ENCODE results near the gene RFC2. TPM values are rescaled to one million over a fixed set of nuclear protein-coding genes. Genes with fewer than 3 reads are reported as not detected.

The RFC2 gene
- total and polyA plus RNA-seq, 8 donors = 17.0 to 48.1 (median 37.7) TPM

DNA sequence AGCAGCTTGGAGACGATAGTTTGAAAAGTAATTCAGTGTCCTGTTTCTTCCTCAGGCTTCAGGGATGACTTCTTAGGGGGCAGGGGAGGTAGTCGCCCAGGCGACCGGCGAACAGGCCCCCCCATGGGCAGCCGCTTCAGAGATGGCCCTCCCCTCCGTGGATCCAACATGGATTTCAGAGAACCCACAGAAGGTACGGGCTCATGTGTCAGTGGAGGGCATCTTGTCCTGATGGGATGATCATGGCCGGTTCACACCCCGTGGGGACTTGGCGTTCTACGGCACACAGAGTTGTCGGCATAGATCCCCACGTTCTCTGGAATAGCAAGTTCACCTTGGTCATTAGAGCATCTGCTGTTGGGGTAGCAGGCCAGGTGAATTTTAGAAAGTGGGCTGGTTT lies 59.5 kb downstream of the RFC2 start:
- H3K36me3 ChIP-seq = peaks cover 0 to 90% of the 10 kb centered on the region in 2 donors
- no peak for ATAC-seq
- no peaks in the 10 kb centered on the region for H3K4me1 ChIP-seq
- TF ChIP-seq, protein P1, sequence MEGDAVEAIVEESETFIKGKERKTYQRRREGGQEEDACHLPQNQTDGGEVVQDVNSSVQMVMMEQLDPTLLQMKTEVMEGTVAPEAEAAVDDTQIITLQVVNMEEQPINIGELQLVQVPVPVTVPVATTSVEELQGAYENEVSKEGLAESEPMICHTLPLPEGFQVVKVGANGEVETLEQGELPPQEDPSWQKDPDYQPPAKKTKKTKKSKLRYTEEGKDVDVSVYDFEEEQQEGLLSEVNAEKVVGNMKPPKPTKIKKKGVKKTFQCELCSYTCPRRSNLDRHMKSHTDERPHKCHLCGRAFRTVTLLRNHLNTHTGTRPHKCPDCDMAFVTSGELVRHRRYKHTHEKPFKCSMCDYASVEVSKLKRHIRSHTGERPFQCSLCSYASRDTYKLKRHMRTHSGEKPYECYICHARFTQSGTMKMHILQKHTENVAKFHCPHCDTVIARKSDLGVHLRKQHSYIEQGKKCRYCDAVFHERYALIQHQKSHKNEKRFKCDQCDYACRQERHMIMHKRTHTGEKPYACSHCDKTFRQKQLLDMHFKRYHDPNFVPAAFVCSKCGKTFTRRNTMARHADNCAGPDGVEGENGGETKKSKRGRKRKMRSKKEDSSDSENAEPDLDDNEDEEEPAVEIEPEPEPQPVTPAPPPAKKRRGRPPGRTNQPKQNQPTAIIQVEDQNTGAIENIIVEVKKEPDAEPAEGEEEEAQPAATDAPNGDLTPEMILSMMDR (IDR thresholded peaks at IDR 0.05) = no peak
- no peak overlapping the region for H3K27ac ChIP-seq
- no peak for DNase-seq
- intact Hi-C loops (cut with DNase I) = no loop called here
- H3K27me3 ChIP-seq = no peaks in the 10 kb centered on the region
- no peaks in the 10 kb centered on the region for H3K9me3 ChIP-seq
- H3K4me3 ChIP-seq = no peak overlapping the region

DNA sequence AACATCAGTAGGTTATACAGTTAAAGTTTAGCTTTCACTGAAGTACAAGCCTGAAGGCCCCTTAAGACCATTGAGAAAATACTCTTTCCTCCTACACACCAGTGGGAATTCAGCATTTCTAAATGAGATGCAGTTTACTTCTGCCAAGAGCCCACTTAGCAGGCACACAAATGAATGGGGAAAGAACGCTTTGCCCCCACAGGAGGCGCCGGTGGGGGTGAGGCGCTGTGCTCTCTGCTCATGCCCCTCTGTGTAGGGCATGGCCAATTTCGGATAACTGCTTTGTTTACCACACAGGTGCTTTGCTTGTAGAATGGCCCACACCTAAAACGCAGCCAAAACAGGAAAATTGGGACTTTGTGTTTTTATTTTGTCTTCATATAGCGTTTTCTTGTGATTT lies 60.3 kb downstream of the RFC2 start:
- TF ChIP-seq, protein P1 (IDR thresholded peaks at IDR 0.05) = no peak
- intact Hi-C loops (cut with DNase I) = no loop called here

DNA sequence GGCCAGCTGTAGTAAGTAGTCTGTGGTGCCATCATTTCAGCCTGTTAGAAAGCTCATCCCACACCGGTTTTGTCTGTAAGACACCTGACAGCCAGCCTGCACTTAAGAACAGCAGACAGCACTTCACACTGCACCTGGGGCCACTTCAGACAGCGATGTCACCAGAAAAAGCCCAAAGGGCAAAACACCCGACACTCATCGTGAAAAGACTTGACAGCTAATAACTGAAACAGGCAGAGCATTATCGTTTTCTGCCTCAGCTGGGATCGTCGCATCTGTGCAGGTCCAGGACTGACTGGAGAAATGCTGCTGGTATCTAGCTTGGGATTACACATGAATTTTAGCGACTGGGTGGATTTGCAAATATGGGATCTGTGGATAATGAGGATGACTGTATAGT lies 61.1 kb downstream of the RFC2 start:
- ATAC-seq (no peak), DNase-seq (no peak)
- intact Hi-C loops (cut with DNase I) = no loop called here
- Histone ChIP-seq H3K4me3 (no peak overlapping the region), H3K36me3 (peaks cover 0 to 95% of the 10 kb centered on the region in 2 donors), H3K27ac (no peak overlapping the region), H3K27me3 (no peaks in the 10 kb centered on the region), H3K9me3 (no peaks in the 10 kb centered on the region), H3K4me1 (peaks cover 0 to 4% of the 10 kb centered on the region in 2 donors)
- TF ChIP-seq, protein P1 (IDR thresholded peaks at IDR 0.05) = no peak

More for the DNA sequence above, 60.3 kb downstream of the RFC2 start:
- Histone ChIP-seq H3K4me3 (no peak overlapping the region), H3K9me3 (no peaks in the 10 kb centered on the region), H3K27me3 (no peaks in the 10 kb centered on the region), H3K36me3 (peaks cover 0 to 94% of the 10 kb centered on the region in 2 donors), H3K27ac (no peak overlapping the region), H3K4me1 (no peaks in the 10 kb centered on the region)
- ATAC-seq (no peak), DNase-seq (no peak)

DNA sequence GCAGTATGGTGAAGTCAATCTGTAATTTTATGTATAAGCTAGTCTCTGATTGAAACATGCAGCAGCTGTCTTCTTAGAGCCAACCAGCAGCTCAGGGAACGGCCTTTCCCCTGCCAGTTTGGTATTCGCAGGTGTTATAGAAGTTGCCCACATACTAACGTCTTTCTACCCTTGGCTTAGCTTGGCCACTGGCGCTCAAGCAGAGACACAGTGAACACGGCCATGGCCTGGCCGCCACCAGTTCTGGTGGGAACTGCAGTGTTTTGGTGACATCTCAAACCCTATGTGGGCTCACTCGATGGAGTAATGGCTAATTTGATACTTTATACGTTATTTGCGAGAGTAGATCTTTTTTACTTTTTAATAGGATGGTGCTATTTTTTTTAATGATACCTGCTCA lies 63.0 kb downstream of the RFC2 start:
- Histone ChIP-seq H3K27me3 (no peaks in the 10 kb centered on the region), H3K4me3 (no peak overlapping the region), H3K9me3 (no peaks in the 10 kb centered on the region), H3K4me1 (peaks cover 10 to 22% of the 10 kb centered on the region in 2 donors), H3K36me3 (peaks cover 0 to 98% of the 10 kb centered on the region in 2 donors), H3K27ac (no peak overlapping the region)
- DNase-seq (no peak), ATAC-seq (no peak)
- intact Hi-C loops (cut with DNase I) = no loop called here
- TF ChIP-seq, protein P1 (IDR thresholded peaks at IDR 0.05) = no peak

DNA sequence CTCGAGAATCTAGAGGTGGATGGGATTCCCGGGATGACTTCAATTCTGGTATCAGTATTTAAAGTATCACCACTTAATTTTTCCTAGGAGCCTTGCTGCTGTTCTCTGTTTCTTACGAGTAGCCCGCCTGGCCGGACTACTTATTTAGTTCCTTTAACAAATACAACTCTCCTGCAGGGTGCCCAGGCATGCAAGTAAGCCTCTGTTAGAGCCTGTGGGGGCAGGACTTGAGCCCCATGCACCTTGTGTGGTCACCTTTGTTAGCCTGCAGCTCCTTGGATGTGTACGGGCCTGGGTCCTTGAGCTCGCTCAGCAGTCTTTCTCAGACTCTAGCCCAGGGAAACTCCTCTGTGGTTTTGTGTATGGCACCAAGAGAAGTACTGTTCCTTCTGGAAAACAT lies 63.9 kb downstream of the RFC2 start:
- TF ChIP-seq, protein P1 (IDR thresholded peaks at IDR 0.05) = no peak
- DNase-seq = no peak
- H3K4me1 ChIP-seq = peaks cover 20 to 32% of the 10 kb centered on the region in 2 donors
- intact Hi-C loops (cut with DNase I) = no loop called here
- no peaks in the 10 kb centered on the region for H3K9me3 ChIP-seq
- no peak overlapping the region for H3K27ac ChIP-seq
- H3K36me3 ChIP-seq = peaks cover 0 to 88% of the 10 kb centered on the region in 2 donors
- no peaks in the 10 kb centered on the region for H3K27me3 ChIP-seq
- no peak for ATAC-seq
- H3K4me3 ChIP-seq = no peak overlapping the region

Data from left lung (tissue), 10 donors.